DMS153 treated with DMSO at 0.1 percent for 48 hours (cell line): ENCODE measurements around the gene KCNIP4.

Source experiments
- DNase-seq: peaks from one replicate; lab custom pipeline; 2025; ENCODE audit not compliant: unreplicated experiment; lab: John Stamatoyannopoulos, UW

The KCNIP4 gene

DNA sequence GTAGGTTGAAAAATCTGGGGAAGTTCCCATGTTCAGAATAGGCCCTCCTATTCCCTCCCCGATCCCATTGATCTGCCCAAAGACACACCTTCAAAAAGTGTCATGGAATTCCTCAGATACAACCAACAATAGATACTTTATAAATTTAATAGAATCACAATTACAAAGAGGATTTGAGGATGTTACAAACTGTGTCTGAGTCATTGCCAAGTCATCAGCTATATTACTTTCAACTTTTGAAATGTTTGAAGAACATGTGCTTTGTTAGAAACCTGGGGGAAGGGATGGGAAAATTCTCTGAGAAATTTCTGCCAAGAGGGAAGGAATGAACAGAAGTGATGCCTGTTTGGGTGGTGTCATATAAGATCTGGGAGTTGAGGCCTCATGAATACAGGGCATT is 46.7 kb downstream of the KCNIP4 start:
- DNase-seq, result no peak

DNA sequence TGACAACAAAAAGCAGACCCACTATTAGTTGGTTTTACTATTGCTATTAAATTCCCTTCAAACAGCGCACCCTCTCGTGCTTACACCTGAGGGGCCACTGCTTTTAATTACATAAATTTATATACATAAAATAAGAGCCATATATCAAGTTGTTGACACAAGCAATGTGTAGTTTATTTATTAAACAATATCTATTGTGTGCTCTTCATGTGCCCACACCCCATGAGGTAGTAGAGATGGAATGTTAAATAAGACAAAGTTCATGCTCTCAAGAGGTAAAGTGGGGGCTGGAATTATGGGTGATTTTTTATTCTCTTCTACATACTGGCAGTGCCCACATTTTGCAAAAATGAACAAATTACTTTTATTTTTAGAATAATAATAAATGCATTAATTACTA is 47.3 kb downstream of the KCNIP4 start:
- DNase-seq, result no peak

DNA sequence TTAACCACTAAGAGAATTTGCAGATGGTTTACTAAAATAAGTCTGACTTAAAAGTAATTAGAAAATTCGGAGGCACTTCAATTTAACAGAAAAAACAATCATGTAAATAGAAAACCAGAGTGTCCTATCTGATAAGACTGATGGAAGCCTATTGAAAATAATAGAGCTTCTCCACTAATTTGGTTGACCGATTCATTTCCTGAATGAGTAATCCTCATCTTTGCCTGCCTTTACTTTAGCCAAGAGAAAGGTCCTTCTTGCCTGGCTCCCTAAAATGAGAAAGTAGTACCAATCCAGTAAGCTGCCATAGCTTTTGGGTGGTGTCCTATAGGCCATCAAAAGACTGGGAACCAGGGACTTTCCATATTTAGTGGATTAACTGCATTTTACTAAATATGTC is 48.4 kb downstream of the KCNIP4 start:
- no peak for DNase-seq

DNA sequence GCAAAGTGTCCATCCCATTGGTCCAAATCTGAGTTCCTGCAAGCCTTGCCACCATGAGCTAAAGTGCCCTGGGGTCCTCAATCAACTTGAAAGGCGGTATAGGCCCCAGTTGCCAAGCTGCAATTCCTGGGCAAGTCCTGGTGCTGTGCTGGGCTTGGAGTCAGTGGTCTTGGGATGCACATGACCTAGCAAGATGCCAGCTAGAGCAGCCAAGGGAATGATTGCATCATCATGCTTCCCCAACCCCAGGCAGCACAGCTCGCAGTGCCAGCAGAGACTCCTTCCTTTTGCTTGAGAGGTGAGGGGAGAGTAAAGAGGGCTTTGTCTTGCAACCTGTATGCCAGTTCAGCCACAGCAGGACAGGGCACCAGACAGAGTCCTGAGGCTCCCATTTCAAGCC is 50.5 kb downstream of the KCNIP4 start:
- no peak for DNase-seq

DNA sequence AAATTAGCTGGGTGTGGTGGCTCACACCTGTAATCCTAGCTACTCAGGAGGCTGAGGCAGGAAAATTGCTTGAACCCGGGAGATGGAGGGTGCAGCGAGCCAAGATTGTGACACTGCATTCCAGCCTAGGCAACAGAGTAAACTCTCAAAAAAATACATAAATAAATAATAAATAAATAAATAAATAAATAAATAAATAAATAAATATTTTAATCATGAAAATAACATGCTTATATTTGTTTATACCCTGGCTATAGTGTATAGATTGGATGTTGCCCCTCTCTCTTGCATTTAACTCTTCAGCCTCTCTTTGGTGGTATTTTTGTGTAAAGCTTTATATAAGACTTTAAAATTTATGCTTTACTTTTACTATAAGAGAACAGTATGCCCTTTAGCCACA is 51.8 kb downstream of the KCNIP4 start:
- DNase-seq, result no peak

DNA sequence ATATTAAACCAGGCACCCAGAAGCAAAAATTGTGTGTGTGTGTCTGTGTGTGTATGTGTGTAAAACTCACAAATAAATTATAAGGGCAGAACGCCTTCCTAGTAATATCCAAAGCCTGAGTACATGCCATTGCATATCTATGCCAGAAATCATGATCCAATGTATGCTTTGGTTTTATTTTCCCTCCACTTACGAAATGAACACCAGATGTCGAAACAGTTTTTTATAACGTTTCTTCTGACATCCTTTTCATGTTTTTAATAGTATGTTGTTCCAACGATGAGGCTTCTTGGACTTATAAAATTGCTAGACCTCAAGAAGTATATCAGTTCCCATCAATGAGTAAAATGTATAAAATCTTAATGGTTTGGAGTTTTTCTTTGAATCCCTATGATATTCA is 55.4 kb downstream of the KCNIP4 start:
- DNase-seq, result no peak

DNA sequence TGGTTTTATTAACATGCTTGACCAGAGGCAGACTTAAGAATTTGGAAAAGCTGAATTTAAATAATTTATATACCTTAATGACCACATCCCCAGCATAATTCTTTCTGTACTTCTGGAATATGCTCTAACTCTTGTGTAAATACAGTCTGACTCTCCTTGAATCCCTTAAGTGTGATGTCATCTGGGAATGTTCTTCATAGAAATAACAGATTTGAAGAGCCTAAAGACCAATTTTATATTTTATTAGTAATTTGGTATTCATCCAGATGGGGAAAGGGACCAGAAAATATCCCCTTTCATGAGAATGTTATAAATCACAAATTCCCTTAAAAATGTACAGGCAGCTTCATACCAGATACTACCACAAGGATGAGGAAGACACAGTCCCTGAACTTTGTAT is 58.3 kb downstream of the KCNIP4 start:
- no peak for DNase-seq

DNA sequence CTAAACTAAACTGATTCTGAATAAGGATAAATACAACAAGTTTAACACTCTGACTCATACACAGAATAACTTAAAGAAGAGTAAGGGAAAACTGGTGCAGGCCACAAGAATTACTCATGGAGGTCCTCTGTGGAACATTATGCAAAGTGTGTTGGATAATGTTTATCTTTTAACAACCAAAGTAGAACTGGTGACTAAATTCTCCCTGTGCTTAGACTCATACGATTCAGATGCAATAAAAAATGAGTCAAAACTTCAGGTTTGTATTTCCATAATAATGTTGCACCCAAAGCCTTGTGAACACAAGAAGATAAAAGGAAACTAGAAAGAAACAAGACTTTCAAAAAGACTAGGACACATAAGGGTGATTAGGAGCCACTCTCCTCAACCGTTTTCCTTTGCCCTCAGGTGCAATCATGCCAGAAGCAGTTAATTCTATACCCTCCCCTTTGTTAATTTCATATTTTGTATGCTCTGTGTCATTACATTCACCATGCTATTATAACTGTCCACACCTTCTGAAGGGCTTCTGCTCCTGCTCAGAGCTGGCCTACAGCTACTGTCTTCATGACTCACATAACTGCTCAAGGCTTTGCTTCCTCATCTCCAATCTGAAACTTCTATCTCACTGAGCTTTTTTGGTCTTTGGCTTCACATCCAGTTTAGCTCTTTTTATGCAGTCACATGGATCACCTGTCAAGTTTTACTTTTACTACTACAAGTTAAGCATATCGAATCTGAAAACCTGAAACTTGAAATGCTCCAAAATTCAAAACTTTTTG is 60.2 kb downstream of the KCNIP4 start:
- no peak for DNase-seq

DNA sequence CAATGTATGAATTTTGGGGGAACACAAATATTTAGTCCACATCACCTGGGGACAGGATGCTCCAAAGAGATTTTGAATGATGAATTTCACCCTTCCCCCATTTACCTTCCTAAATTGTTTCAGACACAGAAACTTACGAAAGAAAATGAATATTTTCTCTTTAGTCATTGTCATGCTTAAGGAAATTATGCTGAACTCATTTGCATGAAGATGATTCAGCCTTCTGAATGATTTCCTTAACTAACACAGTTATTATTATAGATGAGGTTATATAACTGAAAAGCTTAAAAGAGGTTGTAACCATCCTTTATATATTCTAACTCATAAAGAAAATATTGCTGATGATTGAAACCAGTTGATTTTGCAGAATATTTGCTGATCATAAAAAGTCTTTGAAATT is 61.1 kb downstream of the KCNIP4 start:
- no peak for DNase-seq

DNA sequence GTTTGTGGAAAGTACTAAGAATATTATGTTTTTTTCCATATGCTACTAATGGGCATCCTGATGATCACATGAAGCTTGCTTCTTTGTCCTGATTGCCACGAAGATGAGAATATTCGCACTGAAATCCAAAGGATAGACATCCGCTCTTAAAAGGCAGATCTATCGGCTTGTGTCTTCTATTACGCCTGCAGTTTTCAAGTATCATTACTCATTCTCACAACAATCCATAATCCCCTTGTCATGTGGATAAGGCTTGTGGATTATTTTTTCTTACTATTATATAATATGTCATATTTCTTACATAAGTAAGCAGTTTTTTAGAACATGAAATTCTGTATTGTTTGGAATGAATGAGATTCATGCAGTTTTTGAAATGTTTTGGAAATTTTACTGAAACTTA is 62.8 kb downstream of the KCNIP4 start:
- DNase-seq, result no peak

DNA sequence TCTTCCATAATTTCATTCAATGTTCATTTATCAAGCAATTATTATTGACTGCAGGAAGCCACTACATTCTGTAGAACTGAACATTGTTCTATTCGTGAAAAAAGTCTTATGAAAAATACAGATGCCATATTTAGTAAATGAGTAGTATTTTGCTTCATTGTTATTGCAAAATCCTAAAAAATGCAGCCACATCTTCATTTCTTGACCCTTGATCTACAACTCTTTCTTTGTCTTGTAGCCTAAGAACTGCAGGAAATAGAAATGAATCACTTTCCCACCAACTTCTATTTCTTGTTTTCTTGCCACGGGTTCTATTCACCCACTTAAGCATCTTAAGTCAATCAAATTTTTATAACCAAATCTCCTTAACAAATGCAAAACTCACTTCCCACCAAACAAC is 63.3 kb downstream of the KCNIP4 start:
- no peak for DNase-seq

DNA sequence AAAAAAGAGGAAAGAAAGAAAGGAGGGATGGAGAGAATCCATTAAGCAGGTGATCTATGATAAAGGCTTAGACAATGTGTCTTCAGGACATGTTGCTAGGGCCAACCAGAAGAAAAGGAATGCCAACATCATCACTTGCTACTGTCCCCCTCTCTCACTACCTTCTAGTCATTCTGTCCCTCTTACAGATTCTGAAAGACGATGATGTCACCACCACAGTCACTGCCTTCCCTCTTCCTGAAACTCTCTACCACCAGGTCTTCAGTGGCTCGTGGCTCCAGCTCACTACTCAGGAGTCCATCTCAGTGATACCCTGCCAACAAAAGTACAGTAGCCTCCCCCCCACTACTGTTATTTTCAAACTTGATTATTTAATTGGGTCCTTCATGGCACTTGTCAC is 64.0 kb downstream of the KCNIP4 start:
- DNase-seq, result no peak

DNA sequence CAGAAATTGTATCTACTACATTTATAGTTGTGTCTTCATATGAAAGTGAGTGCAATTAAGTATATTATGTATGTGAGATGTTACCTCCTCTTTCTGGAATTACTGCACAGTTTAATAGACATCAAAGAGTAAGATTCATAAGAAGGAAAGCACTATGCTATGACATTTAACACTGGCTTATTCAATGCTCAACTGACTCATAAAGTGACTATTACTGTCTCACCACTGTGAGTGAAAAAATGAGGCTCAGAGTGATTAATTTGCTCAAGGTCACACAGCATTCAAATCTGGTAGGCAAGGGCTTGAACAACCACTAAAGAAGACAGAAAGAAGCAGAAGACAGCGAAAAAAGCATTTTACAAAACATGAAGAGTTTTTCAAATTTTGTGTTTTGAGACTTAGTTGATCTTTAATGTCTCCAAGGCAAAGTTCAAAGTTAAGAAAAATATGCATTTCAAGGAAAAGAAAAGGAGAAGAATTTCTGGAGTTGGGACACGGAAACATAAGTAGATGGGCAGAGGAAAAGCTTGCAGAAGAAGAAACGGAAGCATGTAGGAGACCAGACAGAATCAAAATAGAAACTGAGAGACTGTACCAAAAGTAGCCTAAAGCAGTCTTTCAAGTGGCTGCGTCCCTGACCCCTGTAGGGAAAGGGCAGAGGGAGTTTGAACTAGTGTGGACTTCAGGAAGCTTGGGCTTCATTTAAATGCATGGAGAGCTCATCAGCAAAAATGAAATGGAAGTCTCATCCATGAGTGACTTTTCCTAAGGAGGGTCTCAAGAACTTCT is 66.3 kb downstream of the KCNIP4 start:
- DNase-seq, result no peak

DNA sequence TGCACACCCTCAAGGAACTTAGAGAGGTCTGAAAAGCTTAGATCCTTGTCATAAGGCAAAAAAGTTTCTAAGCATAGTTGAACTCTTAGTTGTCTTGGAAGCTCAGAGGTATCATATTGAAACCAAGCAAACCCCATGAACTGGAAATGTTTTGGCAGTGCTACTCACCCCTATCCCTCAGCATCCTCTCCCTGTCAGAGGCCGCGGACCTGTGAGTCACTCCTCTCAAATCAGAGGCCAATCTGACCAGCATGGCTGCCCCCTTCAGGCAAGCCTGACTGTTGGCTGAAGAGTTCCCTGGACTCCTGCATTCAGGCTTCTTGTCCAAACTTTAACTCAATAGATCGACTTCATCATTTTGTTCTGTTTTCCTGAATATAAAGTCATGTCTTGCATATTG is 69.4 kb downstream of the KCNIP4 start:
- no peak for DNase-seq

DNA sequence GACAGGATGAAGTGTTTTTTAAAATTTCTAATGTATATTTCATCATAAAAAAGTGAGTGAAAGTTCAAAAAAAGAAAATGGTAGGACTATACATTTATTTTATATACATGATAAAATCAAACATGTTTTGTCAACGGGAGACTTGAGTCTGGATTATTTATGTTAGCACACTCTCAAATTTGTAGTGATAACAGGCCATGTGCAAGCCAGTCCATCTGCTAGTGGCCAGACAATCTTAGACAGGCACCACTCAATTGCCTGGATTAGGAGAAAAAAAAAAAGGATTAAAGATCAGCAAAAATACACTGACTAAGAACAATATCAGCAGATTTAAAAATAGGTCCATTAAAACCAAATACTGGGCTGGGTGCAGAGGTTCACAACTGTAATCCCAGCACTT is 71.9 kb downstream of the KCNIP4 start:
- DNase-seq, result no peak

DNA sequence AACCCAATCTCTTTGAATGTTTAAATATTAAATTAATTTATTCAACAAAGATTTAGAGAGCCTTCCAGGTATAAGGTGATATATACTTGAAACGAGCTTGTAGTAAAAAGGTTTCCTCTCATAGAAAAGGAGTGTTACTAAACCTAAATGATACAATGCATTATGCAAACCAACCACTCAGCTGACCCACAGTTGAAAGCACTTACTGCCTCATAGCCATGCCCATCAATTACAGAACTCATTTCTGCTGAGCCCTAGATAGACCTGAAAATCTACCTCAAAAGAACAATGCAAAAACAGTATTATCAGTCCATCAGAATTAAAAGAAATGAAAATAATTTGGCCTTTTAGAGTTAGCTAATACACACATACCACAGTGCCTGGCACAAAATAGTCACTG is 75.4 kb downstream of the KCNIP4 start:
- no peak for DNase-seq

DNA sequence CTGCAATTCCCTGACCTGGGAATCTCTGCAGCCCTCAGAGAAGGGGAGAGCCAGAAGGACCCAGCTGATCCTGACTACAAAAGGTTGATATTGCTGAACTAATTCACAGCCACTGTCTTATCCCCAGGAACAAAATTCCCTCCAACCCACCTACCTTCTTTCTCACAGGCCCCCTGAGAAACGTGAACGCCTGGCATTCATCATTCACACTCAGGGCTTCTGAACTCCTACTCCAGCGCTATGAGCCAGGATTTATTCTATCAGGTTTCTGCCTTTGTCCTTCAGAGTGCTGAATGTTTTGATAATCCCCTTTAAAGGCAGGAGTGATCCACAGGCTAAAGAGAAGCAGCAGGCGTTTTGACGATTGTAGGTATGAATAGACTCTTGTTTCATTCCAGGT is 76.5 kb downstream of the KCNIP4 start:
- no peak for DNase-seq

DNA sequence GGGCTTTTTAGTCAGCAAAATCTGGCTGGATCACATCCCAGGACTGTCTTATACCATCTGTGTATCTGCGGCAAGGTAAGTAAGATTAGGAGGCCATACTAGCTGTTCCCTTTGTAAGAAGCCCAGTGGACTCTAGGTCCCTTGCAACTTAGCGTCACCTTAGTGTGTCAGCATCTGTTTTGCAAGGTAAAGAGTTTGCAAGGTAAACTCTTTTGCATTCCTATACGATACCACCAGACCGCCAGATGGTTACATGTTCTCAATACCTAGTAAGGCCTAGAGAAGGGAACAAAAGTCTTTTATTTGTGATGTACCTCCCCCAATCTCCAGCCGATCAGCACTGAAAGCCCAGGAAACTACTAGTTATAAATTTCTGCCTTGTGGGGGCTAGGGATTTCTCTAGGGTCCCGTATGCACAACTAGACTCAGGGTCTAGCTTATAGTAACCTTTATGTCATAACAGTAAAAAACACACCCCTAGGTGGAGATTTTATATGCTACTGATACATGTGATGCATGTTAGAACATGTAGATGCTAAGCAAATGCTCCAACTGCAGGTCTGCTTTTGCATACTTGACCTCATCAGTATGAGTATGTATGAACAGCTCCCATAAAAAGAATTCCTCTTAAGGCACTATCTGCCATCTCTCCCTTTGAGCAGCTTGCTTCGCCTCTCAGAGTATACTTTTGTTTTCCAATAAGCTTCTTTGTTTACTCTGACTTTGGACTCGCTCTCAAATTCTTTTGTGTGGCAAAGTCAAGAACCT is 78.4 kb downstream of the KCNIP4 start:
- DNase-seq, result no peak

DNA sequence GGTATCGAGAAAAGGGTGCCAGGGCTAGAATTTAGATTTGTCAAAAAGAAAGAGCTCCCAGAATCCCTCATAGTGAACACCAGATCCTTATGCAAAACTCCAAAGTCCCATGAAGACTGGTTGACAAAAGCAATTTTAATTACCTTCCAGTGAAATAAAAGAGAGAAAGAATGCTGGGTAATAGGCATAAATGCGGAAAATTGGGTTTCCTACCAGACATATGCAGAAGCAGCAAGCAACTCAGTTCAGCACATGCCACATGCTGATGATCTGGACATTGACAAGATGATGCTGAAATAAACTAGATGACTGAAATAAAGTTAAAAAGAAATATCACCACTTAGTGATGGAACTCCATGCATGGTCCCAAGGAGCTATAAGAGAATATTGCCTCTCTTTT is 83.9 kb downstream of the KCNIP4 start:
- DNase-seq, result no peak

DNA sequence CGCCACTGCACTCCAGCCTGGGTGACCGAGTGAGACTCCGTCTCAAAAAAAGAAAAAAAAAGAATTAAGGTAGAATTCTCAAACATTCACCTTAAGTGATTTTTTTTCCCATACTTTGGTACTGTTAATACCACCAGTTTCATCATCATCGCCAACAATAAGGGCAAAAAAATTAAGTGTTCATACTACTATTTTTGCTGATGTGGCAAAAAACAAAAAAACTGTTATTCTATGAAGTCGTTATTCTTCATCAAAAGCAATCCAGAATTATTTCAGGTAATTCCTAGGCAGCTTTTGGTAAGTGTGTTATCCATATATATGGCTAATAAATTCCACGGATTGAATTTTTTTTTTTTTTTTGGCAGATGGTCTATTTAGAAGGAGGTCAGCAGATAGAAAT is 85.7 kb downstream of the KCNIP4 start:
- no peak for DNase-seq

DNA sequence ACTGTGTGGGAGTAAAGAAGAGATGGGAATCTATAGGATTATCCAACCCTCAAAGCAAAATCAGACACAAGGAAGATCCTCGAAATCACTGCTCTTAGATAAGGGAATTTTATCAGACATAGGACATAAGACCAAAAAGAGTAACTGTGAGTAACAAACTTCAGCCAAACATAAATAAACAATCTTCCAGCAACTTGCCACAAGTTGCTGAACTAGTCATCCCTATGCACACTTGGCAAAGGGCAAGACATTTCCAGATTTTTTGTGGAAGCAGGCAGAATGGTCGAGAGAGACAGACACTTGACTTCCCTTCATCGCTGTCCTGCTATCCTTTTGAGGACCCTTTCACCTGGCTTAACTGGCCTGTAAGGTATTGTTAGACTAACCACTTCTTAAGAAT is 89.6 kb downstream of the KCNIP4 start:
- DNase-seq, result no peak

DNA sequence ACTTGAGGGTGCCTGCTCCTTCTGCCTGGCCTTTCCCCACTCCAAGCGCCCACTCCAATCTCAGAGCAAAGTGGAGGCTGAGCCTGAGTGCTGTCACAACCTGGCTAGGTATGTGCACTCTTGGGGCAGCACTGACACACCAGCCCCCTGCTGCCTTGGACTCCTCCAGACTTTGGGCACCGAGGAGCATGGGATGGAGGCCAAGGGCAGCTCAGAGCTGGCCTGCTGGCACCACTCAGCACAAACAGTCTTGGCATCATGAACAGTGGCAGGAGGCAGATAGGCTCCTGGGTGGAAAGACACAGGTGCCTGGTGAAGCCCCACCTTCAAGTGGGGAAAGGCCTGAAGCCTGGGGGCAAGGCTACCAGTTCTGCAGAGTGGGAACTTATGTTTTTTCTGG is 91.8 kb downstream of the KCNIP4 start:
- no peak for DNase-seq
